Natural killer cell (primary cell): ENCODE results near the gene KCNK13. TPM values are rescaled to one million over a fixed set of nuclear protein-coding genes. Genes with fewer than 3 reads are reported as not detected.
A peak's percentile ranks its signal among the peaks of the same experiment; 100 is the strongest.

Source experiments
- ATAC-seq, 3 donors: fragments of 150-1000 bp in 2 of 3; fragments of 200-7000 bp in 1 of 3; cut with Tn5 transposase; 1 replicate in 1 of 3; 2 replicates in 2 of 3; pipeline ENCODE4 v1.10.0; 2021; ENCODE audit warnings: mild to moderate bottlenecking in 2 of 3, moderate library complexity in 2 of 3
- DNase-seq, 2 donors: peaks; one replicate each; pipeline versions ENCODE4 v3.0.0 to v3.0.0-alpha.2; 2013 to 2021; ENCODE audit warnings: mixed read lengths in 1 of 2
- H3K27ac ChIP-seq: one replicate; pipeline ENCODE4 v1.5.1; 2013; ENCODE audit warnings: mild to moderate bottlenecking, low read length
- H3K27me3 ChIP-seq: one replicate; pipeline ENCODE4 v1.6.1; 2013; ENCODE audit warnings: low read length; ENCODE audit not compliant: control insufficient read depth, insufficient read depth
- H3K36me3 ChIP-seq: one replicate; pipeline ENCODE4 v1.6.1; 2013; ENCODE audit warnings: low read length; ENCODE audit not compliant: control insufficient read depth, insufficient read depth
- H3K4me1 ChIP-seq: one replicate; pipeline ENCODE4 v1.6.1; 2013; ENCODE audit warnings: low read length; ENCODE audit not compliant: control insufficient read depth, insufficient read depth
- H3K4me3 ChIP-seq: one replicate; pipeline ENCODE4 v1.5.1; 2013; ENCODE audit warnings: low read length
- H3K9me3 ChIP-seq: one replicate; pipeline ENCODE4 v1.6.1; 2013; ENCODE audit warnings: low read length; ENCODE audit not compliant: control insufficient read depth, insufficient read depth
- H3K27ac Mint-ChIP-seq, 2 donors: one replicate each; pipeline ENCODE4 v1.8.0; 2022; ENCODE audit warnings: mild to moderate bottlenecking in 2 of 2, mixed read lengths in 2 of 2, moderate library complexity in 1 of 2
- H3K27me3 Mint-ChIP-seq, 2 donors: one replicate each; pipeline ENCODE4 v1.8.0; 2022; ENCODE audit warnings: low read depth in 2 of 2, mixed read lengths in 2 of 2
- H3K36me3 Mint-ChIP-seq: one replicate; pipeline ENCODE4 v1.8.0; 2022; ENCODE audit warnings: mixed read lengths
- H3K4me1 Mint-ChIP-seq, 2 donors: one replicate each; pipeline ENCODE4 v1.8.0; 2022; ENCODE audit warnings: mixed read lengths in 2 of 2
- H3K4me3 Mint-ChIP-seq: one replicate; pipeline ENCODE4 v1.8.0; 2022; ENCODE audit warnings: mild to moderate bottlenecking, moderate library complexity, mixed read lengths
- H3K9me3 Mint-ChIP-seq, 2 donors: one replicate each; pipeline ENCODE4 v1.8.0; 2022; ENCODE audit warnings: mixed read lengths in 2 of 2
- CTCF ChIP-seq: fragments of 200-600 bp; IDR thresholded peaks from one replicate; pipeline ENCODE4 v1.8.0; 2022; ENCODE audit warnings: antibody characterized with exemption
- WGBS: methylation state at CpG from one replicate; pipeline ENCODE4 v1.1.7; 2013; ENCODE audit warnings: missing lambda C conversion rate; ENCODE audit not compliant: insufficient coverage; 5-methylcytosine and 5-hydroxymethylcytosine counted together
- intact Hi-C: fragments of 100-400 bp; cut with micrococcal nuclease; formaldehyde crosslinking; loops from one replicate; pipeline ENCODE4 v1.14.2; 2022
- total RNA-seq, 4 donors: library from RNA; stranded (reverse); fragments of 120-200 nt in 1 of 4; gene quantifications; one replicate each; pipeline versions ENCODE4 v1.2.3 to v1.2.4, GENCODE V29; 2013 to 2022

KCNK13 gene
- total RNA-seq, 3 donors from 2014 or later (not counting 1 experiment from before 2014, with no cell fraction given) = not detected

DNA sequence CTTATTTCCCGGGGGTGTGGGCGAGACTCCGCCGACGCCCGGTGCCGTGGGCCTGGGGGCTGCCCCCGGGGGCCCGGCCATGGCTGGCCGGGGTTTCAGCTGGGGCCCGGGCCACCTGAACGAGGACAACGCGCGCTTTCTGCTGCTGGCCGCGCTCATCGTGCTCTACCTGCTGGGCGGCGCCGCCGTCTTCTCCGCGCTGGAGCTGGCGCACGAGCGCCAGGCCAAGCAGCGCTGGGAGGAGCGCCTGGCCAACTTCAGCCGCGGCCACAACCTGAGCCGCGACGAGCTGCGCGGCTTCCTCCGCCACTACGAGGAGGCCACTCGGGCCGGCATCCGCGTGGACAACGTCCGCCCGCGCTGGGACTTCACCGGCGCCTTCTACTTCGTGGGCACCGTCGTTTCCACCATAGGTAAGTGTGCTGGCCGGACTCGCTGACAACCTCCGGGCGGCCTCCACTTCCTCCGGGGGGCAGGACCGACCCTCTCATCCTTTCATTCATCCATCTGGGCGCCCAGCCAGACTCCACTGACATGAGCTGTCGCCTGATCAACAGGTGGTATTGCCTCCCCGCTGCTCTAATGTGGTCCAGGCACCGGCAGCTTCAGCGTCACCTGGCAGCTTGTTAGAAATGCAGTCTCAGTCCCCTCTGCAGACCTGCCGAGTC is 467 bp downstream of the KCNK13 start:
- Histone ChIP-seq H3K9me3 (no peaks in the 10 kb centered on the region), H3K4me1 (peaks cover 23% of the 10 kb centered on the region), H3K36me3 (no peaks in the 10 kb centered on the region), H3K27ac (no peak overlapping the region), H3K27me3 (peaks cover 32% of the 10 kb centered on the region), H3K4me3 (no peak overlapping the region)
- H3K27me3 Mint-ChIP-seq = peaks cover 48 to 60% of the 10 kb centered on the region in 2 donors
- intact Hi-C loops = no loop called here
- WGBS = 1% methylated on average over 63 of the region's 63 CpGs
- TF ChIP-seq CTCF = no peak
- H3K9me3 Mint-ChIP-seq = no peaks in the 10 kb centered on the region
- H3K27ac Mint-ChIP-seq = no peak overlapping the region
- peak in 1 of 2 donors; percentile 14 for DNase-seq
- peak in 1 of 3 donors; percentile 14 for ATAC-seq
- H3K4me3 Mint-ChIP-seq = peak overlapping the region; percentile 87
- peaks cover 9% of the 10 kb centered on the region for H3K36me3 Mint-ChIP-seq
- H3K4me1 Mint-ChIP-seq = peaks cover 16 to 27% of the 10 kb centered on the region in 2 donors

DNA sequence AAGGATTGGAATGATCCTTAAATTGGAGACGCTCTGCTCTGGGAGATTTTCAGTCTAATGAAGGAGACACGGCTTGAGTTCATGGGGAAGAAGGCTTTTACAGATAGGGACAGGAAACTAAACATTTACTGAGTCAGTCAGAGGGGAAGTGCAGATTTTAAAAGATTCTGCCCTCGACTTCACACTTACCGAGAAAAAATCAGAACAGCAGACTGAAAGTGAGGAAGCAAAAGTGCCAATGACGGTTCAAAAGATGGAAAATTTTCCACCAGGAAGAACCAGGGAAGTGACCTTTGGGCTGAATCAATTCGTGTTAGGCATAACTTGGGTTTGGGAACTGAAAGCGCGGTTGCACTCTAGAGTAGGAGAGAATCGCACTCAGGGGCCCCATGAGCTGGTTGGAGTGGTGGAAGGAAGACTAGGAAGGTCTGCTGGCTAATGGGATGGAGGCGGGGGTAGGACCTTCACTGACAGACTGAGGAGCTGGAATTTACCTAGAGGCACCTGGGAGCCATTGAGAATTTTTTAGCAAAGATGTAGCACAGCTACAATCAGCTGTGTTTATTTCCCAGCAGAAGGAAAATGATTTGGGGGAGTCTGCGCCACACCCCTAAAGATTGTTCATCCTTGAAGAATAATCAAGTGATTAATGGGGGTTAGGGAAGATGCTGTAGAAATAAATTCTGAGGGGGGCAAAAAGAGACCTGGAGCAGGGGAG is 1.2 kb downstream of the KCNK13 start:
- no peak overlapping the region for H3K4me3 ChIP-seq
- H3K4me3 Mint-ChIP-seq = peak overlapping the region; percentile 87
- 25% methylated on average over 11 of the region's 11 CpGs for WGBS
- intact Hi-C loops = no loop called here
- H3K36me3 ChIP-seq = no peaks in the 10 kb centered on the region
- TF ChIP-seq CTCF = no peak
- no peak overlapping the region for H3K27ac ChIP-seq
- peaks cover 9% of the 10 kb centered on the region for H3K36me3 Mint-ChIP-seq
- no peaks in the 10 kb centered on the region for H3K9me3 ChIP-seq
- ATAC-seq = no peak
- H3K27me3 Mint-ChIP-seq = peaks cover 51 to 64% of the 10 kb centered on the region in 2 donors
- no peaks in the 10 kb centered on the region for H3K9me3 Mint-ChIP-seq
- H3K27me3 ChIP-seq = peaks cover 32% of the 10 kb centered on the region
- no peak overlapping the region for H3K27ac Mint-ChIP-seq
- no peak for DNase-seq
- peaks cover 16 to 27% of the 10 kb centered on the region in 2 donors for H3K4me1 Mint-ChIP-seq
- H3K4me1 ChIP-seq = peaks cover 23% of the 10 kb centered on the region

GRCh38 chr14:90072350-90072749 is 10.6 kb downstream of the KCNK13 start:
- no peak overlapping the region for H3K27ac Mint-ChIP-seq
- H3K27me3 Mint-ChIP-seq = peaks cover 22 to 46% of the 10 kb centered on the region in 2 donors
- H3K36me3 Mint-ChIP-seq = no peaks in the 10 kb centered on the region
- no peak for DNase-seq
- no peak for TF ChIP-seq CTCF
- no peak for ATAC-seq
- H3K4me3 Mint-ChIP-seq = no peak overlapping the region
- Histone ChIP-seq H3K36me3 (no peaks in the 10 kb centered on the region), H3K4me3 (no peak overlapping the region), H3K27me3 (peaks cover 2% of the 10 kb centered on the region), H3K9me3 (no peaks in the 10 kb centered on the region), H3K4me1 (no peaks in the 10 kb centered on the region), H3K27ac (no peak overlapping the region)
- H3K9me3 Mint-ChIP-seq = no peaks in the 10 kb centered on the region
- 84% methylated on average over 5 of the region's 6 CpGs for WGBS
- H3K4me1 Mint-ChIP-seq = no peaks in the 10 kb centered on the region
- intact Hi-C loops = no loop called here
